EH (cell line): ENCODE data around the gene COL9A2.

ENCODE experiments used
- DNase-seq: peaks from one replicate; pipeline ENCODE4 v3.0.0-alpha.2; 2015; ENCODE audit warnings: low read depth

Gene COL9A2

DNA sequence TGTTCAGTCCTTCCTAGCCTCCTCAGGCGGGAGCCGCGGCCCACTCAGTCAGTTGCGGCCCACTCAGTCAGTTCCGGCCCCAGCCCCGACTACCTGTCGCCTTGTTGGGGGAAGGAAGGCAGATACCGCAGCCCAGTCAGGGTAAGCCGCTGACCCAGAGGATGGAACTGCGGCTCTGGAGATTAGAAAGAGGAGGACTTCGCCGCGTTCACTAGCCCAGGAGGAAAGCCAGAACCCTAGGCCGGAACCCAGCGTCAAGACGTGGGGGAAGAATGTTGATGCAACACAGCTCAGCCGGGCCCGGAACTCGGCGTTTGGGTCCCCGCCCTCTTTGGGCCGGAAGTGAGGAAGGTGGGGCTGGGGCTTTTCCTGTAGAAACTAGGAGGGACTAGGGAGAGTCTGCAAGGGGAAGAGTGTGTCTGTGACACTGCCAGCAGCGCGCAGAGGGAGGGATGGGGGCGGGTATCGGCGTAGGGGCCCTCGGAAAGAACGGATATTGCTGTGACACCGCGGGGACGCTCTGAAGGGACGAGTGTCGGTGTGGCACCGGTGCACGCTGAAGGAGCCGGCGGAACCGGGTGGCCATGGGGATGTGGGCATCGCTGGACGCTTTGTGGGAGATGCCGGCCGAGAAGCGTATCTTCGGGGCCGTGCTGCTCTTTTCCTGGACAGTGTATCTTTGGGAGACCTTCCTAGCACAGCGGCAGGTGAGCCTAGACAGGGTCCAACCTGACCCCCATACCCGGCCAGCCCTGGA, 59.2 kb downstream of the COL9A2 start, which contains the start of gene ZMPSTE24:
Gene ZMPSTE24 (plus strand): TSS at position 549 of the 757 bp plus-strand sequence. CDS start 36 bp downstream, at position 585.
- peak; percentile 98 for DNase-seq

DNA sequence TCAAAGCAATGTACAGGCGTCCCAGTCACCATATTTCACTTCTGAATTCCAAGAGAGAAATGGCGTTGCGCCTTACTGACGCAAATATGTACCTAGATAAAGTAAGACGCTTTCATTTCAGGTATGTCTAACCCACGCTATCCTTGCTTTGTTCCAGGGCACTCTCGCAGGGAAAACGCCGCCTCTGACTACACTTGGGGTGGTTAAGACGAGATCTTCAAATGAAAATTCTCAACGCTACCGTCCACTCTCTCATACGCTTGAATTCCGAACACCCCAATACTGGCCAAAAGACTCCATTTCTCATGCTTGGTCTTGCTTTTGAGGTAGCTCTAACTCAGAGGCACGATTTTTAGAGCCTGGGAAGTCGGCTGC, 59.8 kb downstream of the COL9A2 start:
- DNase-seq: no peak

DNA sequence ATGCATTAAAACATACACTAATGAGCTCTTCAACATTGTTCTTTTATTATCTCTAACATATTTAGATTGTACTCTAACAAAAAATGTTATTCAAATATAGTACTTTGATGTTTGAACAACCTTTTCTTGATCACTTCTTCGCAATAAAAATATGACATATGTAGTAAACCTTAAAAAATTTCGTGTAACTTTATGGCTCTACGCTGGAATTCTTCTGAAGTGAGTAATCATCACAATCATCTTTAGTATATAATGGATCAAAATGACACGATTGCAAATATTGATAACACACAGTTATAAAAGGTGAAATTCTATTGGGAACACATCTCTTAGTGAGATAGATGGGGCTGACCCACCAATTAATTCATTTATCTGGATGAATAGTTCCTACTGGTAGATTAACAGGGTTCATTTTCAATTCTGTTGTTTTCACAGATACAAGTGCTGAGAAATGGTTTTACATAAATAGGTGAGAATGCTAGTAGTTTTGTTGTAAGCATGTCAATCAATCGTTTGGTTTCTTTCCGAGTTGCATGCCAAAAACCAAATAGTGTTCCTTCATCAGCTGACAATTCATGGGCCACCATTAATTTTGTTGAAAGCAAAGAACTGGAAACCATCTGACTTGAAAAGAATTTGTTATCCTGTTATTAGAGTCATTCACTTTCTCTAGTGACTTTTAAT, 60.5 kb downstream of the COL9A2 start:
- no peak for DNase-seq

DNA sequence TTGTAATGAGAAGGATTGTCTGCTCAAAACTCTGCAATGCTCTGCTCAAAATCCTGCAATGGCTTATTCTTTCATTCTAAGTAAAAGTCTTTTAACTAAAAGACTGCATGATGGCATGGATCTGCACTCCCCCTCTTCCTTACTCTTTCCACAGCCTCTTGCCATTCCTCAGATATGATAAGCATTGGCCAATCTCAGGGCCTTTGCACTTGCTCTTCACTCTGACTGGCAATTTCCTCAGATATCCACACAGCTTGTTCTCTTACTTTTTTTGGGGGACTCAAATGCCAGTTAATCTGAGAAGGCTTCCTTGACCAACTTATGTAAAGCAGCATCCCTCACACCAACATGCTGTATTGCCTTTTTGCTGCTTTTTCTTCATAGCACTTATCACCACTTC, 61.9 kb downstream of the COL9A2 start:
- DNase-seq: no peak

DNA sequence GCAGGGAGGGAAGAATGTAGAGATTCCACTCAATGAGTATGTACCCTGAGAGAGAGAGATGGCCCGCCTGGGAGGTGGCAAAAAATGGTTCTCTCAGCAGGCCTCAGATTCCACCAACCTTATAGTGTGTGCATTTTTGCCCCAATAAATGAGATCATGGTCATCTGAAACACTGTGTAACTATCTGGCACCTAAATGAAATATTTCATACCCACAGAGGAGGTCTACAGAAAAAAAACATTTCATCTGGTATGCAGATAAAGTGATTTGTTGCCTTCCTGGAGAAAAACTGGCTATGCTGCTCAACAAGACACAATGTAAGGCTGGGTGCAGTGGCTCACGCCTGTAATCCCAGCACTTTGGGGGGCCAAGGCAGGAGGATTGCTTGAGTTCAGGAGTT, 64.5 kb downstream of the COL9A2 start:
- peak; percentile 14 for DNase-seq

DNA sequence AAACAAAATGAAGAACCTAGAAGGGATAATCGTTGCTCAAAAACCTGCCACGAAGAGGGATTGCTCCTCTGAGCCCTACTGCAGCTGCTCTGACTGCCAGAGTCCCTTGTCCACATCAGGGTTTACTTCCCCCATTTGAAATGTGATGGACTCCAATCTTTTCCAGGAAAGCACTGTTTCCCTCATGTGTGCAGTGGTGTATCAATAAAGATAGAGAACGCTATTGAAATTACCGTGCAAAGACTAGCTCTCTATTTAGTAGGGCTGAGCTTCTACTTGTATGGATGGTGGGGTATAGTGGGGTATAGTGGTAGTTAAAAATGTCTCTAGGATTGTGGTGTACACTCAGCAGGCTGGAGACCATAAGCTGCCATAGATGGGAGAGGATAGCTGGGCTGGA, 65.6 kb downstream of the COL9A2 start:
- no peak for DNase-seq
